DMS53 treated with DMSO at 0.1 percent for 48 hours (cell line): ENCODE results near the gene NUMBL.
"Not testable (repeated sequence)": the region's sequence is repeated elsewhere in the genome, so short reads cannot be mapped to it uniquely, and the experiment has no call there.

ENCODE experiments used
- DNase-seq: peaks from one replicate; lab custom pipeline; 2025; ENCODE audit not compliant: unreplicated experiment; lab: John Stamatoyannopoulos, UW

NUMBL gene

GRCh38 chr19:40633207-40633606 lies 57.2 kb downstream of the NUMBL start:
- no peak for DNase-seq

- DNase-seq, result no peak
These were observed 58.0 kb downstream of the NUMBL start for GRCh38 chr19:40632311-40633036.

GRCh38 chr19:40630571-40631160 lies 59.8 kb downstream of the NUMBL start:
- no peak for DNase-seq

- DNase-seq, result no peak
These were observed 61.1 kb downstream of the NUMBL start for GRCh38 chr19:40629346-40629745.

- no peak for DNase-seq
These were observed 62.8 kb downstream of the NUMBL start for GRCh38 chr19:40627486-40628279.

GRCh38 chr19:40626918-40627317 lies 63.5 kb downstream of the NUMBL start:
- no peak for DNase-seq

- no peak for DNase-seq
These were observed 64.9 kb downstream of the NUMBL start for GRCh38 chr19:40625406-40626120.

- not testable (repeated sequence) for DNase-seq
These were observed 65.9 kb downstream of the NUMBL start for GRCh38 chr19:40624369-40625153.

- DNase-seq, result no peak
These were observed 66.8 kb downstream of the NUMBL start for GRCh38 chr19:40623403-40624251.

GRCh38 chr19:40622773-40623075 lies 67.7 kb downstream of the NUMBL start:
- no peak for DNase-seq

- DNase-seq, result no peak
These were observed 68.3 kb downstream of the NUMBL start for GRCh38 chr19:40621966-40622772.

- no peak for DNase-seq
These were observed 69.2 kb downstream of the NUMBL start for GRCh38 chr19:40621283-40621682.

GRCh38 chr19:40620161-40620485 lies 70.3 kb downstream of the NUMBL start:
- DNase-seq, result no peak

- no peak for DNase-seq
These were observed 70.9 kb downstream of the NUMBL start for GRCh38 chr19:40619333-40620160.

GRCh38 chr19:40617961-40618360 lies 72.5 kb downstream of the NUMBL start:
- DNase-seq, result no peak

- no peak for DNase-seq
These were observed 73.5 kb downstream of the NUMBL start for GRCh38 chr19:40616941-40617340.

- DNase-seq, result no peak
These were observed 74.3 kb downstream of the NUMBL start for GRCh38 chr19:40616178-40616577.
